Immature natural killer cell (primary cell): ENCODE results near the gene PHTF1. TPM values are rescaled to one million over a fixed set of nuclear protein-coding genes. Genes with fewer than 3 reads are reported as not detected.
"Not testable (repeated sequence)": the region's sequence is repeated elsewhere in the genome, so short reads cannot be mapped to it uniquely, and the experiment has no call there.

Experiments used
- DNase-seq, 3 donors: peaks; one replicate each; pipeline ENCODE4 v3.0.0; 2022; ENCODE audit warnings: mixed read lengths in 1 of 3
- H3K27ac Mint-ChIP-seq, 6 donors: one replicate each; pipeline ENCODE4 v1.8.0; 2020; ENCODE audit warnings: mixed read lengths in 6 of 6, mild to moderate bottlenecking in 5 of 6, inconsistent platforms in 4 of 6, moderate library complexity in 3 of 6
- H3K27me3 Mint-ChIP-seq, 3 donors: one replicate each; pipeline ENCODE4 v1.8.0; 2020 to 2021; ENCODE audit warnings: low read depth in 3 of 3, mild to moderate bottlenecking in 3 of 3, mixed read lengths in 3 of 3, moderate library complexity in 3 of 3, inconsistent platforms in 1 of 3
- H3K36me3 Mint-ChIP-seq, 3 donors: one replicate each; pipeline ENCODE4 v1.8.0; 2020; ENCODE audit warnings: mixed read lengths in 3 of 3, inconsistent platforms in 2 of 3, mild to moderate bottlenecking in 2 of 3
- H3K4me1 Mint-ChIP-seq, 2 donors: one replicate each; pipeline ENCODE4 v1.8.0; 2020; ENCODE audit warnings: inconsistent platforms in 2 of 2, mild to moderate bottlenecking in 2 of 2, mixed read lengths in 2 of 2, moderate library complexity in 1 of 2
- H3K4me3 Mint-ChIP-seq, 5 donors: one replicate each; pipeline ENCODE4 v1.8.0; 2020; ENCODE audit warnings: mild to moderate bottlenecking in 5 of 5, mixed read lengths in 5 of 5, inconsistent platforms in 3 of 5, moderate library complexity in 3 of 5
- H3K9me3 Mint-ChIP-seq, 6 donors: one replicate each; pipeline ENCODE4 v1.8.0; 2020; ENCODE audit warnings: mild to moderate bottlenecking in 6 of 6, mixed read lengths in 6 of 6, inconsistent platforms in 4 of 6, moderate library complexity in 3 of 6
- polyA plus RNA-seq, 3 donors: library from polyadenylated mRNA; unstranded; fragments of 300-500 nt; fragmentation: Illumina TruSeq; gene quantifications; one replicate each; pipeline ENCODE4 v1.2.3, GENCODE V29; 2021

PHTF1 gene
- polyA plus RNA-seq, 3 donors from 2014 or later, result 18.5 to 37.6 (median 28.1) TPM

DNA sequence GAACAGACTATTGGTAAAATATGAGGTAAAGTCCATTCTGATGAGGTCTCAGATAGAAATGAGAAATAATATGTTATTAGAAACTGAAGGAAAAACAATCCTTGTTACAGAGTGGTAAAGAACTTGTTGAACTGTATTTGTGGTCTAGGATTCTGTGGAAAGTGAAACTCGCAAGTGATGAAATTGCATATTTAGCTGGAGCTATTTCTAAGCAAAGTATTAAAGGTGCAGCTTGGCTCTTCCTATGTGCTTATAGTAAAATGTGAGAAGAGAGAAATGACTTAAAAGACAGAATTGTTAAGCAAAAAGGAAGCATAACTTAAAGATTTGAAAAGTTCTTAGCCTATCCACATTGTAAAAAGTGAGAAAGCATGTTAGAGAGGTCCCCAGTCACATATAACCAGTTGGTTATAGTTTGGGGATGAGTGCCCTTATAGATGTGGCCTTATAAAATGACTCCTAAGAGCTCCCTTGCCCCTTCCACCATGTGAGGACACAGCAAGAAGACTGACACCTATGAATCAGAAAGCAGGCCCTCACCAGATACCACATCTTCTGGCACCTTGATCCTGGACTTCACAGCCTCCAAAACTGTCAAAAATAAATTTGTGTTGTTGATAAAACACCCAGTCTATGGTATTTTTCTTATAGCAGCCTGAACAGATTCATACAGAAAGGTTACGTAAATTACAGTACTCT is 24.8 kb downstream of the PHTF1 start:
- peaks cover 11 to 28% (median 23%) of the 10 kb centered on the region in 3 donors for H3K36me3 Mint-ChIP-seq
- H3K4me1 Mint-ChIP-seq, result peaks cover 5 to 10% of the 10 kb centered on the region in 2 donors
- H3K27me3 Mint-ChIP-seq, result no peaks in the 10 kb centered on the region
- no peak for DNase-seq
- no peak overlapping the region for H3K4me3 Mint-ChIP-seq
- H3K27ac Mint-ChIP-seq, result peak overlapping the region; percentile 38 to 83 (median 53)
- no peaks in the 10 kb centered on the region for H3K9me3 Mint-ChIP-seq

DNA sequence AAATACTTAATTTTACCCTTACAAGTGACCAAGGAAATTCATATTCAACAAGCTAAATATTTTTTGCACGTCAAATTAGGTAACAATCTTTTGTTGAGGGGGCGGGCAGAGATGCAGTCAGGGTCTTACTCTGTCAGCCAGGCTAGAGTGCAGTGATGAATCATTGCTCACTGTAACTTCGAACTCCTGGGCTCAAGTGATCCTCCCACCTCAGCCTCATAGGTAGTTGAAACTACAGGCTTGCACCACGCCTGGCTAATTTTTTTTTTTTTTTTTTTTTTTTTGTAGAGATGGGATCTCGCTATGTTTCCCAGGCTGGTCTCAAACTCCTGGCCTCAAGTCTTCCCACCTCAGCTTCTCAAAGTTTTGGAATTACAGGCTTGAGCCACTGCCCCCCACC is 26.5 kb downstream of the PHTF1 start:
- no peak overlapping the region for H3K4me3 Mint-ChIP-seq
- no peaks in the 10 kb centered on the region for H3K9me3 Mint-ChIP-seq
- no peak overlapping the region for H3K27ac Mint-ChIP-seq
- DNase-seq, result no peak
- no peaks in the 10 kb centered on the region for H3K27me3 Mint-ChIP-seq
- H3K4me1 Mint-ChIP-seq, result peaks cover 5 to 10% of the 10 kb centered on the region in 2 donors
- peaks cover 16 to 40% (median 35%) of the 10 kb centered on the region in 3 donors for H3K36me3 Mint-ChIP-seq

DNA sequence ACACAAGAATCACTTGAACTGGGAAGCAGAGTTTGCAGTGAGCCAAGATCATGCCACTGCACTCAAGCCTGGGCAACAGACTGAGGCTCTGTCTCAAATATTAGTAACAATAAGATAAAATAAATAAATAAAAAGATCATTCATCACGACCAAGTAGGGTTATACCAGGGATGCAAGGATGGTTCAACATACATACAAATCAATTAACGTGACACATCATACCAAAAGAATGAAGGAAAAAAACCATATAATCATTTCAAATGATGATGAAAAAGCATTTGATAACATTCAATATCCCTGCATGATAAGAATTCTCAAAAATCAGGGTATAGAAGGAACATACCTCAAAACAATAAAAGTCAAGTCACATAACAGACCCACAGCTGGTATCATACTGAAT is 38.3 kb downstream of the PHTF1 start:
- Mint-ChIP-seq H3K9me3 (peaks cover 0 to 1% (median 0%) of the 10 kb centered on the region in 6 donors), H3K36me3 (peaks cover 39 to 62% (median 59%) of the 10 kb centered on the region in 3 donors), H3K4me1 (peaks cover under 1% of the 10 kb centered on the region in 2 donors), H3K4me3 (no peak overlapping the region), H3K27ac (no peak overlapping the region), H3K27me3 (peaks cover 0 to 2% (median 2%) of the 10 kb centered on the region in 3 donors)
- DNase-seq, result no peak

DNA sequence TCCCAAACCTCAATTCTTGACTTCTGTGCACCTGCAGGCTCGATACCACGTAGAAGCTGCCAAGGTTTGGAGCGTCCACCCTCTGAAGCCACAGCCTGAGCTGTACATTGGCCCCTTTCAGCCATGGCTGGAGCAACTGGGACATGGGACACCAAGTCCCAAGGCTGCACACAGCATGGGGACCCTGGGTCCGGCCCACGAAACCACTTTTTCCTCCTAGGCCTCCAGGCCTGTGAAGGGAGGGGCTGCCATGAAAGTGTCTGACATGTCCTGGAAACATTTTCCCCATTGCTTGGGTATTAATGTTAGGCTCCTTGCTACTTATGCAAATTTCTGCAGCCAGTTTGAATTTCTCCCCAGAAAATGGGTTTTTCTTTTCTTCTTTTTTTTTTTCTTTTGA is 40.7 kb downstream of the PHTF1 start:
- H3K27ac Mint-ChIP-seq, H3K4me3 Mint-ChIP-seq, H3K9me3 Mint-ChIP-seq, DNase-seq, H3K27me3 Mint-ChIP-seq, H3K4me1 Mint-ChIP-seq: not testable (repeated sequence)
- H3K36me3 Mint-ChIP-seq, result peaks cover 39 to 62% (median 57%) of the 10 kb centered on the region in 3 donors

DNA sequence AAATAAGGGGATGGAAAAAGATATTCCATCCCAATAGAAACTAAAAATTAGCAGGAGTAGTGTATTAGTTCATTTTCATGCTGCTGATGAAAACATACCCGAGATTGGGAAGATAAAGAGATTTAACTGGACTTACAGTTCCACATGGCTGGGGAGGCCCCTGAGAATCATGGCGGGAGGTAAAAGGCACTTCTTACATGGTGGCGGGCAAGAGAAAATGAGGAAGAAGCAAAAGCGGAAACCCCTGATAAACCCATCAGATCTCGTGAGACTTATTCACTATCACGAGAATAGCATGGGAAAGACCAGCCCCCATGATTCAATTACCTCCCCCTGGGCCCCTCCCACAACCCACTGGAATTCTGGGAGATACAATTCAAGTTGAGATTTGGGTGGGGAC is 41.8 kb downstream of the PHTF1 start:
- peaks cover 40 to 64% (median 59%) of the 10 kb centered on the region in 3 donors for H3K36me3 Mint-ChIP-seq
- not testable (repeated sequence) for H3K27me3 Mint-ChIP-seq, H3K9me3 Mint-ChIP-seq, H3K4me1 Mint-ChIP-seq, H3K4me3 Mint-ChIP-seq, DNase-seq
- H3K27ac Mint-ChIP-seq, result peak overlapping the region in 1 of 6 donors; percentile 57

DNA sequence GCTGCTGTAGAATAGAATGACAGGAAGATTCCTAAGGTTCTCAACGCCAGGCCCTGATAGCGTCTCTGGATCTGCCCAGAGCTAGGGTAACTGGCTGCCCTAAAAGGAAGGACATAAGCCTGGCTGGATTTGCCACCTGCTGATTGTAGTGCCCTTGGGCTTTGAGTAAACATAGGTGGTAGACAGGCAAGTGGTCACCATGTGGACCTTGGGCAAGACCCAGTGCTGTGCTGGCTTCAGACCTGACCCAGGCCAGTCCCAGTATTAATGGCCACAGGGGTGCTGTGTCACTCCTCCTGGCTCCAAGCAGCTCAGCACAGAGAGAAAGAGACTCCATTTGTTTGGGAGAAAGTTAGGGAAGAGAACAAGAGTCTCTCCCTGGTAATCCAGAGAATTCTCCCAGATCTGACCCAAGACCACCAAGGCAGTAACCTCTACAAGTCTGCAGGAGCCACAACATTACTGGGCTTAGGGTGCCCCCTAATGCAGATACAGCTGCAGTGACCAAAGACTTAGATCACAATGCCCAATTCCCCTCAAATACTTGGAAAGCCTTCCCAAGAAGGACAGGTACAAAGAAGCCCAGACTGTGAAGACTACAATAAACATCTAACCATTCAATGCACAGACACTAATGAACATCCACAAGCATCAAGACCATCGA is 44.5 kb downstream of the PHTF1 start:
- Mint-ChIP-seq H3K27me3 (peaks cover 0 to 1% (median 0%) of the 10 kb centered on the region in 3 donors), H3K27ac (no peak overlapping the region), H3K4me3 (no peak overlapping the region), H3K36me3 (peaks cover 34 to 54% (median 41%) of the 10 kb centered on the region in 3 donors), H3K9me3 (peaks cover 0 to 1% (median 0%) of the 10 kb centered on the region in 6 donors), H3K4me1 (peaks cover 4 to 5% of the 10 kb centered on the region in 2 donors)
- no peak for DNase-seq

DNA sequence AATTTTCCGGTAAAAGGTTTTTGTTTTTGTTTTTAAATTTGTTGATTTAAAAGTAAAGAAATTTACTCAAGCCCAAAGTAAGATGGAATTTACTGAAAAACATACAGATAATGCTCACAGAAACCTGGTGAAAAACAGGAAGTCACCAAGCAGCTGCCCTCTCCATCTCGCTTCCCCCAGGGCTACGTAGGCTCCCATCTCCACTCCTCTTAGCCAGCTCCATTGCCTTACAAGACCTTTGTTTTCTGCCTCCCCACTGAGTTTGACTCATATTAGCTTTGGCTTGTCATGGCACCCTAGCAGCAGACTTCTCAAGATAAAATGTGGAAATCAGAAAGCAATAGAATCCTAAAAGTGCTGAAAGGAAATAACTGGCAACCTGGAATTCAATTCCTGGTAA is 57.9 kb downstream of the PHTF1 start:
- H3K36me3 Mint-ChIP-seq, result peaks cover 21 to 69% (median 43%) of the 10 kb centered on the region in 3 donors
- no peak for DNase-seq
- no peak overlapping the region for H3K4me3 Mint-ChIP-seq

DNA sequence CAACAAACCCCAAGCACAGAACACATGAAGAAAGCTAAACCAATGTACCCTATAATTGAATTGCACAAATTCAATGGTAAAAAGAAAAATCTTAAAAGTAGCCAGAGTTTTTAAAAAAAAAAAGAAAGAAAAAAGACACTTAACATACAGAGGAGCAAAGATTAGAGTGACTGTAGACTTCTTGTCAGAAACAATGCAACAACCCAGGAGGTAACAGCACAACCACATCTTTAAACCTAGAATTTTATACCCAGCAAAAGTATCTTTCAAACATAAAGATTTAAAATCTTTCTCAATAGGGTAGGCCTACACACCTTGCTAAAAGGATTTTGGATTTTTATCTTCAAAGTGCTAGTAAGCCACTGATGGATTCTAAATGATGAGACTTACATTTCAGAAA is 64.4 kb downstream of the PHTF1 start:
- no peaks in the 10 kb centered on the region for H3K4me1 Mint-ChIP-seq
- H3K36me3 Mint-ChIP-seq, result peaks cover 41 to 85% (median 75%) of the 10 kb centered on the region in 3 donors
- peaks cover 8 to 25% (median 13%) of the 10 kb centered on the region in 6 donors for H3K9me3 Mint-ChIP-seq
- no peak for DNase-seq
- no peak overlapping the region for H3K4me3 Mint-ChIP-seq
- no peak overlapping the region for H3K27ac Mint-ChIP-seq
- peaks cover 0 to 2% (median 0%) of the 10 kb centered on the region in 3 donors for H3K27me3 Mint-ChIP-seq

More for the DNA sequence above, 57.9 kb downstream of the PHTF1 start:
- H3K4me1 Mint-ChIP-seq, result no peaks in the 10 kb centered on the region
- no peaks in the 10 kb centered on the region for H3K9me3 Mint-ChIP-seq
- no peak overlapping the region for H3K27ac Mint-ChIP-seq
- peaks cover 0 to 3% (median 0%) of the 10 kb centered on the region in 3 donors for H3K27me3 Mint-ChIP-seq

DNA sequence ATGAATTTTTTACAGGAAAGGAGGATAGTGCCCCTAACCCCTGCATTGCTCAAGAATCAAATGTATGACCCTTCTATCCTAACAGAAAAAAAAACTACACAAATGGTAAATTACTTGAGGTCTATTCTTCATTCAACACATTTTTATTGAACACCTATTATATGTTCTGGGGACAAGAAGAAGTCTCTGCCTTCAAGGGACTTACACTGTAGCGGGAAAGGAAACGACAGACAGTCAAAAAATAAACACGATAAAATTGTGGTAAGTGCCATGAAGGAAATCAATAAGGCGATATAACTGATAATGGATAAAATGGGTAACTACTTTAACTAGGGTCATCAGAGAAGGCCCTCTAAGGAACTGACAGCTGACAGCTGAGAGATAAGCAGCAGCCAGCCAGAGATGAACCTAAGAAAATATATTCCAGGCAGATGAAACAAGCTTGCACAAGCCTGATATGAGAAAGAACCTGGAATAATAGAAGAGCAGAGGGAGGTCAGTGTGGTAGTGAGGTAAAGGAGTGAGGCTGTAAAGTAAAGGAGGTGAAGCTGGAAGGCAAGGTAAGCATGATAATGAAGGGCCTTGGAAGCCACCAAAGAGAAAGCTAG is 66.4 kb downstream of the PHTF1 start:
- H3K4me1 Mint-ChIP-seq, result no peaks in the 10 kb centered on the region
- H3K4me3 Mint-ChIP-seq, result no peak overlapping the region
- H3K27me3 Mint-ChIP-seq, result no peaks in the 10 kb centered on the region
- H3K36me3 Mint-ChIP-seq, result peaks cover 43 to 70% (median 59%) of the 10 kb centered on the region in 3 donors
- H3K27ac Mint-ChIP-seq, result no peak overlapping the region
- DNase-seq, result no peak
- H3K9me3 Mint-ChIP-seq, result peaks cover 8 to 25% (median 13%) of the 10 kb centered on the region in 6 donors

DNA sequence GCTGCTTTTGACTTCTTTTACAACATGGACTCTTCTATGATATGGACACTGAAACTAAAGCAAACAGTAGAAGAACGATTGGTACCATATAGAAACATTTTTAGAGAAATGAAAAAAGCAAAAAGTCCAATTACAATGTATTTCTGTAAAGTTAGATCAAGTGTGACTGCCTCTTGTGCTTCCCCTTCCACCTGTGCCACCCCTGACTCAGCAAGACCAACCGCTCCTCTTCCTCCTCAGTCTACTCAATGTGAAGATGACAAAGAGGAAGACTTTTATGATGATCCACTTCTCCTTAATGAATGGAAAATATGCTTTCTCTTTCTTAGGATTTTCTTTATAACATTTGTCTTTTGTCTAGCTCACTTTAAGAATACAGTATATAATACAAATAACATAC is 66.9 kb downstream of the PHTF1 start:
- H3K9me3 Mint-ChIP-seq, result peaks cover 8 to 25% (median 13%) of the 10 kb centered on the region in 6 donors
- DNase-seq, result no peak
- no peaks in the 10 kb centered on the region for H3K4me1 Mint-ChIP-seq
- H3K4me3 Mint-ChIP-seq, result no peak overlapping the region
- no peaks in the 10 kb centered on the region for H3K27me3 Mint-ChIP-seq
- no peak overlapping the region for H3K27ac Mint-ChIP-seq
- H3K36me3 Mint-ChIP-seq, result peaks cover 39 to 65% (median 54%) of the 10 kb centered on the region in 3 donors

DNA sequence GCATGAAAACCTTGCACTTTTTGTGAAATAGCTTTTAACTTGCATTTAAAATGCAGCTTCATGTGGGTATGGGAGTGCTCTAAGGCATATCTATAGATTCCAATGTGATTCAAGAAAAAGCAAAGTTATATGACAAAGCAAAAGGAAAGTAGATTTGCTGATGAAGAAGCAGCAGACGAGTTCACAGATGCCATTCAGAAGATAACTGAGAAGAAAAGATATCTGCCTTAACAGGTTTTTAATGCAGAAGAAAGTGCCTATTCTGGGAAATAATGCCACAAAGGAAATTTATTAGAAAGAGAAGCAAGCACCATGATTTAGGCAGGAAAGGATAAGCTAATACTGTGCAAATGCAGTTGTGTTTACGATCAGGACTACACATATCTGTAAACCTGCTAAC is 68.1 kb downstream of the PHTF1 start:
- Mint-ChIP-seq H3K9me3 (peaks cover 7 to 25% (median 13%) of the 10 kb centered on the region in 6 donors), H3K36me3 (peaks cover 35 to 55% (median 46%) of the 10 kb centered on the region in 3 donors), H3K4me3 (no peak overlapping the region), H3K4me1 (no peaks in the 10 kb centered on the region), H3K27ac (no peak overlapping the region), H3K27me3 (no peaks in the 10 kb centered on the region)
- DNase-seq, result no peak

DNA sequence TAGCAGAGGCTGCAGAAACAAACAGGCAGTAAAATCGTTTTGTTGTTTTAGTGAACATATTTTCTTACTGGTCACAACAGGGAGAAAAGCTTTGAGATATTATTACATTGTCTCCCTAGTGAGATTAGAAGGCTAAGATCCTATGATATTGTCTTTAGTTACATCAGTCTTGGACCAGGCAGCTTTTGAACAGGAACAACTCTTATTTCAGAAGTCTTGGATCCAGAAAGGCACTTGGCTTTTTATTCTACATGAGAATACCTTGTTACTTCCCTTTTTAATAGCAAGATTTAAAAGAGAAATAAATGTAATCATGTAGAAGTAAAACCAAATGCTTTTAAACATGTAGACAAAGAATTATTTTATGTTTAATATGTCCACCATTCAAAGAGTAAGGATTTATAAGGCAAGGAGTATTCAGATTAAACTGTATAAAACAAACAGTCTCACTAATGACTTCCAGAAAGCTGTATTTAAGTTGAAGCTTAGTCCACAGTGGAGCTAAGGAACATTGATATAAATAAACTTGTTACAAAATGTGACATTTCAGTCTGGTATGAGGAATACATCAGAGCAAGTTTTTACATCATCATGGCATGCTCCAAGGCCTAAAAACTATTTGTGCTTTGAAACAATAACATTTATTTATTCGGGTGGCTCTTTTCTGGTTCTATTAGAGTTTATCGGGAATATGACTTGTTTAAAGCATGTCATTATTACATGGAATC is 72.2 kb downstream of the PHTF1 start:
- H3K9me3 Mint-ChIP-seq, result no peaks in the 10 kb centered on the region
- no peak for DNase-seq
- H3K4me3 Mint-ChIP-seq, result no peak overlapping the region
- H3K36me3 Mint-ChIP-seq, result peaks cover 7 to 20% (median 10%) of the 10 kb centered on the region in 3 donors
- H3K27me3 Mint-ChIP-seq, result peaks cover 0 to under 1% (median 0%) of the 10 kb centered on the region in 3 donors
- no peak overlapping the region for H3K27ac Mint-ChIP-seq
- no peaks in the 10 kb centered on the region for H3K4me1 Mint-ChIP-seq

DNA sequence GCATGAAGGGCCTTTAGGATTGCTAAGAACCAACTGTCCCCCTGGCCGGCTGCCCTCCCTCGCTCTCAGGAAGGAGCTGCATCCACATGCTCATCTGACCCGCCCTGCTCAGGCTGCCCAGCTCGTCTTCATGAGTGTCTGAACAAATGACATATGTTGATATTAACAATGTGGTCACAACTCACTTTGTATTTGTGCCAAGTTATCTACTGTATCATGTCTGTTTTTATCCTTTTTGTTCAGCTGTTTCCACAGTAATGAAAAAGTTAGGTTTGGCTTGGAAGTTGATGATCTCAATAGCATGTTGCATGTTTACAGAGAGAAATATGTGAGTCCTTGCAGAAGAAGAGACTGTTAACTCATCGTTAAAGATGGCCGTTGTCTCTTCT is 75.1 kb downstream of the PHTF1 start:
- DNase-seq, result no peak
- Mint-ChIP-seq H3K4me3 (no peak overlapping the region), H3K4me1 (no peaks in the 10 kb centered on the region), H3K36me3 (peaks cover 0 to 3% (median 0%) of the 10 kb centered on the region in 3 donors), H3K27me3 (peaks cover 0 to 2% (median under 1%) of the 10 kb centered on the region in 3 donors), H3K9me3 (no peaks in the 10 kb centered on the region), H3K27ac (no peak overlapping the region)
